K562 (cell line): Measurements from ENCODE around the gene SRF. TPM values are rescaled to one million over a fixed set of nuclear protein-coding genes. Genes with fewer than 3 reads are reported as not detected.

Source experiments
- CBX1 ChIP-seq: sonication (generic); IDR thresholded peaks from 2 replicates; pipeline ENCODE4 v1.6.1; 2016; ENCODE audit warnings: antibody characterized with exemption, low read depth, mild to moderate bottlenecking
- FOXM1 ChIP-seq, 2 experiments: fragments of 450-650 bp in 1 of 2; sonication (generic) in 1 of 2; formaldehyde crosslinking in 1 of 2; IDR thresholded peaks; 2 replicates each; pipeline versions ENCODE4 v1.6.1 to v1.9.0; 2017 to 2022; ENCODE audit warnings: low read depth in 2 of 2, mild to moderate bottlenecking in 2 of 2, missing genetic modification reagents in 1 of 2, moderate library complexity in 1 of 2
- HES1 ChIP-seq: fragments of 450-650 bp; IDR thresholded peaks from 2 replicates; pipeline ENCODE4 v1.6.1; 2016; ENCODE audit warnings: low read depth, mild to moderate bottlenecking, moderate library complexity
- IRF9 ChIP-seq: fragments of 450-650 bp; IDR thresholded peaks from 2 replicates; pipeline ENCODE4 v1.6.1; 2016; ENCODE audit warnings: missing biosample characterization, missing genetic modification characterization
- NR1H2 ChIP-seq: sonication (generic); formaldehyde crosslinking; IDR thresholded peaks from 2 replicates; pipeline ENCODE4 v1.4.0; 2020; ENCODE audit warnings: mild to moderate bottlenecking, missing genetic modification reagents
- RCOR1 ChIP-seq, 2 experiments: IDR thresholded peaks; 2 replicates each; pipeline ENCODE4 v1.6.1; 2012; ENCODE audit warnings: low read depth in 2 of 2, low read length in 2 of 2, borderline replicate concordance in 1 of 2, improper control_type of control experiment in 1 of 2
- ZFP36 ChIP-seq: fragments of 150-350 bp; IDR thresholded peaks from 2 replicates; pipeline ENCODE4 v1.6.1; 2018; ENCODE audit warnings: low read length, low read depth; ENCODE audit not compliant: partially characterized antibody
- ZNF143 ChIP-seq: sonication (generic); formaldehyde crosslinking; IDR thresholded peaks from 2 replicates; pipeline ENCODE4 v1.9.0; 2022; ENCODE audit warnings: mild to moderate bottlenecking, missing genetic modification reagents
- polyA plus RNA-seq, 8 experiments: library from polyadenylated mRNA; depleted of rRNA in 4 of 8; stranded (reverse) in 5 of 8; unstranded in 3 of 8; fragments of >200 nt; fragmentation: Nextera tagmentation in 2 of 8; fragmentation: Illumina TruSeq in 1 of 8; extraction: Ambion mirVana in 2 of 8; extraction: Trizol in 1 of 8; gene quantifications; 2 replicates each; pipeline versions ENCODE4 v1.2.1 to v1.2.3, GENCODE V29; 2011 to 2014; ENCODE audit warnings: inconsistent platforms in 1 of 8, missing spikeins in 1 of 8
- total RNA-seq, 7 experiments: library from RNA; depleted of rRNA in 6 of 7; stranded (reverse); fragments of >200 nt in 6 of 7; fragmentation: Illumina TruSeq in 2 of 7; extraction: Trizol in 2 of 7; gene quantifications; 2 replicates each; pipeline versions ENCODE4 v1.2.1 to v1.2.3, GENCODE V29; 2011 to 2021; ENCODE audit warnings: low replicate concordance in 1 of 7
- TF ChIP-seq, protein P1 (sequence below): fragments of 450-650 bp; IDR thresholded peaks from 2 replicates; pipeline ENCODE4 v1.6.1; 2016; ENCODE audit warnings: mild to moderate bottlenecking, moderate library complexity

The SRF gene
- total and polyA plus RNA-seq, 9 of the 15 experiments (the other 6 are each of a cell fraction or from before 2014, with no cell fraction given) = 2.5 to 37.0 (median 24.6) TPM

DNA sequence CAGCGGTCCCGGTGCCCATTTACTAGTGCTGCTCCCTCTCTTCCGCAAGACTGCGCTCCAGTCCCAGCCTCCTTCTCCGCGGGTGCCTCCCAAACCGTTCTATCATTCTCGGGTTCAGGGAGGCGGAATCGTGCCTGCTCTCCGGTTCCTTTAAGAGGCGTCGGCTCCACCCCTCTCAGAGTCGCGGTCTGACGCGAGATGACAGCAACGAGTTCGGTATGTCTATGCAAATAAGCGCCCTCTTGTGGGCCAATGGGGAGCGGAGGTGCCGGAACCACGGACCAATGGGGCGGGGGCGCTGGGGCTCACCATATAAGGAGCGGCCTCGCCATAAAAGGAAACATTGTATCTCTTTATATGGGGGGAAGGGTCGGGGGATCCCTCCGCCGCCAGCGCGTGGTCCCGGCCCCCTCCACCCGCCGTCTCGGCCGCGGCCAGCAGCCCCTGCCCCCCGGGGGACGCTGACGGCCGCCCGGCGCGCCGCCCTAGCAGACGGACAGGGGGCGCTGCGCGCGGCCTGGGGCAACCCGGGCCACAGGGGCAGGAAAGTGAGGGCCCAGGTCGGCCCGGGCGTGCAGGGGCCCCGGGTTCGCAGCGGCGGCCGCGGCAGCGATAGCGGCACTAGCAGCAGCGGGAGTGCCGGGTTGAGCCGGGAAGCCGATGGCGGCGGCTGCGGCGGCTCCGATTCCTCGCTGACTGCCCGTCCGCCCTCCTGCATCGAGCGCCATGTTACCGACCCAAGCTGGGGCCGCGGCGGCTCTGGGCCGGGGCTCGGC, at the start of gene SRF (continued):
- TF ChIP-seq, protein P1, sequence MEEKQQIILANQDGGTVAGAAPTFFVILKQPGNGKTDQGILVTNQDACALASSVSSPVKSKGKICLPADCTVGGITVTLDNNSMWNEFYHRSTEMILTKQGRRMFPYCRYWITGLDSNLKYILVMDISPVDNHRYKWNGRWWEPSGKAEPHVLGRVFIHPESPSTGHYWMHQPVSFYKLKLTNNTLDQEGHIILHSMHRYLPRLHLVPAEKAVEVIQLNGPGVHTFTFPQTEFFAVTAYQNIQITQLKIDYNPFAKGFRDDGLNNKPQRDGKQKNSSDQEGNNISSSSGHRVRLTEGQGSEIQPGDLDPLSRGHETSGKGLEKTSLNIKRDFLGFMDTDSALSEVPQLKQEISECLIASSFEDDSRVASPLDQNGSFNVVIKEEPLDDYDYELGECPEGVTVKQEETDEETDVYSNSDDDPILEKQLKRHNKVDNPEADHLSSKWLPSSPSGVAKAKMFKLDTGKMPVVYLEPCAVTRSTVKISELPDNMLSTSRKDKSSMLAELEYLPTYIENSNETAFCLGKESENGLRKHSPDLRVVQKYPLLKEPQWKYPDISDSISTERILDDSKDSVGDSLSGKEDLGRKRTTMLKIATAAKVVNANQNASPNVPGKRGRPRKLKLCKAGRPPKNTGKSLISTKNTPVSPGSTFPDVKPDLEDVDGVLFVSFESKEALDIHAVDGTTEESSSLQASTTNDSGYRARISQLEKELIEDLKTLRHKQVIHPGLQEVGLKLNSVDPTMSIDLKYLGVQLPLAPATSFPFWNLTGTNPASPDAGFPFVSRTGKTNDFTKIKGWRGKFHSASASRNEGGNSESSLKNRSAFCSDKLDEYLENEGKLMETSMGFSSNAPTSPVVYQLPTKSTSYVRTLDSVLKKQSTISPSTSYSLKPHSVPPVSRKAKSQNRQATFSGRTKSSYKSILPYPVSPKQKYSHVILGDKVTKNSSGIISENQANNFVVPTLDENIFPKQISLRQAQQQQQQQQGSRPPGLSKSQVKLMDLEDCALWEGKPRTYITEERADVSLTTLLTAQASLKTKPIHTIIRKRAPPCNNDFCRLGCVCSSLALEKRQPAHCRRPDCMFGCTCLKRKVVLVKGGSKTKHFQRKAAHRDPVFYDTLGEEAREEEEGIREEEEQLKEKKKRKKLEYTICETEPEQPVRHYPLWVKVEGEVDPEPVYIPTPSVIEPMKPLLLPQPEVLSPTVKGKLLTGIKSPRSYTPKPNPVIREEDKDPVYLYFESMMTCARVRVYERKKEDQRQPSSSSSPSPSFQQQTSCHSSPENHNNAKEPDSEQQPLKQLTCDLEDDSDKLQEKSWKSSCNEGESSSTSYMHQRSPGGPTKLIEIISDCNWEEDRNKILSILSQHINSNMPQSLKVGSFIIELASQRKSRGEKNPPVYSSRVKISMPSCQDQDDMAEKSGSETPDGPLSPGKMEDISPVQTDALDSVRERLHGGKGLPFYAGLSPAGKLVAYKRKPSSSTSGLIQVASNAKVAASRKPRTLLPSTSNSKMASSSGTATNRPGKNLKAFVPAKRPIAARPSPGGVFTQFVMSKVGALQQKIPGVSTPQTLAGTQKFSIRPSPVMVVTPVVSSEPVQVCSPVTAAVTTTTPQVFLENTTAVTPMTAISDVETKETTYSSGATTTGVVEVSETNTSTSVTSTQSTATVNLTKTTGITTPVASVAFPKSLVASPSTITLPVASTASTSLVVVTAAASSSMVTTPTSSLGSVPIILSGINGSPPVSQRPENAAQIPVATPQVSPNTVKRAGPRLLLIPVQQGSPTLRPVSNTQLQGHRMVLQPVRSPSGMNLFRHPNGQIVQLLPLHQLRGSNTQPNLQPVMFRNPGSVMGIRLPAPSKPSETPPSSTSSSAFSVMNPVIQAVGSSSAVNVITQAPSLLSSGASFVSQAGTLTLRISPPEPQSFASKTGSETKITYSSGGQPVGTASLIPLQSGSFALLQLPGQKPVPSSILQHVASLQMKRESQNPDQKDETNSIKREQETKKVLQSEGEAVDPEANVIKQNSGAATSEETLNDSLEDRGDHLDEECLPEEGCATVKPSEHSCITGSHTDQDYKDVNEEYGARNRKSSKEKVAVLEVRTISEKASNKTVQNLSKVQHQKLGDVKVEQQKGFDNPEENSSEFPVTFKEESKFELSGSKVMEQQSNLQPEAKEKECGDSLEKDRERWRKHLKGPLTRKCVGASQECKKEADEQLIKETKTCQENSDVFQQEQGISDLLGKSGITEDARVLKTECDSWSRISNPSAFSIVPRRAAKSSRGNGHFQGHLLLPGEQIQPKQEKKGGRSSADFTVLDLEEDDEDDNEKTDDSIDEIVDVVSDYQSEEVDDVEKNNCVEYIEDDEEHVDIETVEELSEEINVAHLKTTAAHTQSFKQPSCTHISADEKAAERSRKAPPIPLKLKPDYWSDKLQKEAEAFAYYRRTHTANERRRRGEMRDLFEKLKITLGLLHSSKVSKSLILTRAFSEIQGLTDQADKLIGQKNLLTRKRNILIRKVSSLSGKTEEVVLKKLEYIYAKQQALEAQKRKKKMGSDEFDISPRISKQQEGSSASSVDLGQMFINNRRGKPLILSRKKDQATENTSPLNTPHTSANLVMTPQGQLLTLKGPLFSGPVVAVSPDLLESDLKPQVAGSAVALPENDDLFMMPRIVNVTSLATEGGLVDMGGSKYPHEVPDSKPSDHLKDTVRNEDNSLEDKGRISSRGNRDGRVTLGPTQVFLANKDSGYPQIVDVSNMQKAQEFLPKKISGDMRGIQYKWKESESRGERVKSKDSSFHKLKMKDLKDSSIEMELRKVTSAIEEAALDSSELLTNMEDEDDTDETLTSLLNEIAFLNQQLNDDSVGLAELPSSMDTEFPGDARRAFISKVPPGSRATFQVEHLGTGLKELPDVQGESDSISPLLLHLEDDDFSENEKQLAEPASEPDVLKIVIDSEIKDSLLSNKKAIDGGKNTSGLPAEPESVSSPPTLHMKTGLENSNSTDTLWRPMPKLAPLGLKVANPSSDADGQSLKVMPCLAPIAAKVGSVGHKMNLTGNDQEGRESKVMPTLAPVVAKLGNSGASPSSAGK = no peak; the same call in 1 of the 2 replicates
- TF ChIP-seq NR1H2 (CRISPR knock-in tag) (0 out of 2 replicates have a peak, but pooled peaks have one; percentile 17), RCOR1 (IDR thresholded peaks at IDR 0.05; ENCODE audit: borderline replicate concordance in 1 of 2, low read depth in 2 of 2, low read length in 2 of 2) (peak in 1 of 2 experiments; percentile 62; a peak in 2 of 4 replicates), ZFP36 (peak; percentile 90), FOXM1 (IDR thresholded peaks at IDR 0.05; ENCODE audit: low read depth) (peak; percentile 80), FOXM1 (CRISPR knock-in tag; IDR thresholded peaks at IDR 0.05; ENCODE audit: low read depth) (no peak; the same call in none of the 2 replicates), CBX1 (peak; percentile 74; the same call in 1 of the 2 replicates), IRF9 (tag) (no peak), HES1 (no peak), ZNF143 (CRISPR knock-in tag) (no peak)
